ENCODE data around the gene NFX1.

The NFX1 gene

DNA sequence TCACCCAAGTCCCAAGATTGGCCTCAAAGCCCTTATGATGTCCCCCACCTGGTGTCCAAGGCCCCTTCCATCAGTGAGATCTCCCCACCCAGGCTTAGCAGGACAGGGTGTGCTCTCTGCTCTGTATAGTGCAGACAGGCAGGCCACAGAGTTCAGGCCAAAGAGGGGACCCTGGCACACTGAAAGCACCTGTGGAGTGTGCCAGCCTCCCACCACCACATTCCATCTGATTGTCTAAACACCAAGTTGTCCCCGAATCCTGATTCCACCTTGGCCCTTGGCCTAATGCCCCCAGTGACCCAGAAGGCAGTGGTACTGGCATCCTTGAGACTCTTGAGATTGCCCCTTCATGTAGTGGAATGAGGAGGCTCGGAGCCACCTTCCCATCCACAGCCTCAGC is 45.0 kb upstream of the NFX1 start:
- TF ChIP-seq TAF1 (IDR thresholded peaks at IDR 0.05; ENCODE audit: borderline replicate concordance, insufficient read depth, low read length) = no peak
- no peak for TF ChIP-seq SIN3A (IDR thresholded peaks at IDR 0.05; ENCODE audit: borderline replicate concordance, insufficient read depth, low read length)
- TF ChIP-seq POLR2AphosphoS5 (IDR thresholded peaks at IDR 0.05; ENCODE audit: low read depth, low read length) = no peak
- no peak for TF ChIP-seq FOXP2 (optimal IDR thresholded peaks at IDR 0.05; ENCODE audit: borderline replicate concordance, extremely low read depth, extremely low read length, insufficient read depth)
- TF ChIP-seq REST (IDR thresholded peaks at IDR 0.05; ENCODE audit: insufficient read depth in 1 of 2, low read depth in 2 of 2, low read length in 2 of 2) = no peak

GRCh38 chr9:33246269-33246860 is 44.0 kb upstream of the NFX1 start:
- no peak for TF ChIP-seq FOXP2 (optimal IDR thresholded peaks at IDR 0.05; ENCODE audit: borderline replicate concordance, extremely low read depth, extremely low read length, insufficient read depth)
- no peak for TF ChIP-seq SIN3A (IDR thresholded peaks at IDR 0.05; ENCODE audit: borderline replicate concordance, insufficient read depth, low read length)
- TF ChIP-seq TAF1 (IDR thresholded peaks at IDR 0.05; ENCODE audit: borderline replicate concordance, insufficient read depth, low read length) = no peak
- no peak for TF ChIP-seq REST (IDR thresholded peaks at IDR 0.05; ENCODE audit: insufficient read depth in 1 of 2, low read depth in 2 of 2, low read length in 2 of 2)
- TF ChIP-seq POLR2AphosphoS5 (IDR thresholded peaks at IDR 0.05; ENCODE audit: low read depth, low read length) = no peak

GRCh38 chr9:33248606-33249005 is 41.7 kb upstream of the NFX1 start:
- TF ChIP-seq REST (IDR thresholded peaks at IDR 0.05; ENCODE audit: insufficient read depth in 1 of 2, low read depth in 2 of 2, low read length in 2 of 2) (no peak), FOXP2 (optimal IDR thresholded peaks at IDR 0.05; ENCODE audit: borderline replicate concordance, extremely low read depth, extremely low read length, insufficient read depth) (no peak), TAF1 (IDR thresholded peaks at IDR 0.05; ENCODE audit: borderline replicate concordance, insufficient read depth, low read length) (no peak), SIN3A (IDR thresholded peaks at IDR 0.05; ENCODE audit: borderline replicate concordance, insufficient read depth, low read length) (no peak), POLR2AphosphoS5 (IDR thresholded peaks at IDR 0.05; ENCODE audit: low read depth, low read length) (no peak)

DNA sequence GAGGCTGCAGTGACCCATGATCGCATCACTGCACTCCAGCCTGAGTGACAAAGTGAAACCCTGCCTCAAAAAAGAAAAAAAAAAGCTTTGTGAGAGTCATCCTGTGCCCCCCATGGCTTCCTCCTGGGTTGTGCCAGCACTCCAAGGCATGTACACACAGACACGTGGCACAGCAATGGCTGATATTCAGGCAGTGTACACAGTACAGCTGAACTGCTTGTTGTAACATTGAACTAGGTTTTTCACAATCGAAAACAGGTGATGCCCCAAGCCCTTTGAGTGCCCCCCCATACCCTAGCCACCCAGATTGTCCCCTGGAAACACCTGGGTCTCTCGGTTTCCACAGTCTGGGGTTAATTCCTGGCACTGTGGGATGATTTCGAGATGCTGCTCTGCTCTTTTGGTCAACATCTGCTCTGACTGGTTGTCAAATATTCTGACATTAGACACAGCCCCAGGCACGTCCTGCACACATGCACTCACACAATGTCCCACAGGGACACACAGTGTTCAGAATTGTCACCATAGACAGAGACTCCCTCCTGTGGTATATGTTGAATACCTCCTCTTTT is 41.1 kb upstream of the NFX1 start:
- TF ChIP-seq POLR2AphosphoS5 (IDR thresholded peaks at IDR 0.05; ENCODE audit: low read depth, low read length) (no peak), SIN3A (IDR thresholded peaks at IDR 0.05; ENCODE audit: borderline replicate concordance, insufficient read depth, low read length) (no peak), FOXP2 (optimal IDR thresholded peaks at IDR 0.05; ENCODE audit: borderline replicate concordance, extremely low read depth, extremely low read length, insufficient read depth) (no peak), TAF1 (IDR thresholded peaks at IDR 0.05; ENCODE audit: borderline replicate concordance, insufficient read depth, low read length) (no peak), REST (IDR thresholded peaks at IDR 0.05; ENCODE audit: insufficient read depth in 1 of 2, low read depth in 2 of 2, low read length in 2 of 2) (no peak)

Measured in PFSK-1 (cell line).